ENCODE measurements around the gene CDKN3. TPM values are rescaled to one million over a fixed set of nuclear protein-coding genes. Genes with fewer than 3 reads are reported as not detected.
"Not testable (repeated sequence)": the region's sequence is repeated elsewhere in the genome, so short reads cannot be mapped to it uniquely, and the experiment has no call there.

The CDKN3 gene
- total RNA-seq, 1 donor: 0.52 TPM

- H3K9me3 ChIP-seq (ENCODE audit: low read depth, low read length): no peaks in the 10 kb centered on the region
- H3K4me3 ChIP-seq (ENCODE audit: low read length): no peak overlapping the region
- H3K4me1 ChIP-seq (ENCODE audit: insufficient read depth, low read length): no peaks in the 10 kb centered on the region
- H3K27me3 ChIP-seq (ENCODE audit: insufficient read depth, low read length): no peaks in the 10 kb centered on the region
These were observed 33.9 kb upstream of the CDKN3 start for GRCh38 chr14:54362759-54363437.

DNA sequence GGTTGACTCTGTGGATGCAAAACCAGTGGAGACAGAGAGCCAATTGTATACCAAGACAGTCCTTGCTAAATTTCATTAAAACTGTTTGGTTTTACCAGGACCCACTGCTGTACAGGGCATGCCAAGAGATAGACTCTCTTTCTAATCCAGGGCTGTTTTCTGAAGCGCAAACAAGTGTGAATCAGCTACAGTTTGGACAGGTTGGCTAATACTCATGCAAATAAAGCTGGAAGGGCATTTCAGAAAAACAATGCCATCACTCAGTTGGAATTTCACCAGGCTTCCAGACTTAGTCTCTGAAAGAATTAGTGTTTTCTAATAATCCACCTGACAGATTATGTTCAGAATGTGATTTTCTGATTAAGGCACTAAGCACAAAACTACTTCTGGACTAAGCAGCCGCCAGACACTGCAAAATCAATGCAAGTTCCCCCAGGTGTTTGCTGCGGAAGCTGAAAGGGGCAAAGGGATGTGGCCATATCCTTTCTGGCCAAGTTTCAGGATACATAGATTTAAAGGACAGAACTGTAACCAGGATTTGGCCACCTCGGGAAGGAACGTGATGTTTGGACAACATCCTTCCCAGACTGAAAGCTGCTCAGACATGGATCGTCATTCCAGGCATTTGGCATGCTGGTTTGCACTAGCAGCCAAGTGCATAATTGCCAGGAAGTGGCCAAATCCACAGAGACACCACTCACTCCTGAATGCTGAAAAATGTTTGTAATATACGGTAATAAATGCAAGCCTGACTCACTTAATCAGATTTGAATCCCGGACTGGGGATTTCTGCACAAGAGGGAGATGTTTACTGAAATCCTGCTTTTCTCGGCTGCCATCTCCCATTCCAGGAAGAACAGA is 32.0 kb upstream of the CDKN3 start:
- Histone ChIP-seq H3K4me3 (ENCODE audit: low read length) (no peak overlapping the region), H3K9me3 (ENCODE audit: low read depth, low read length) (no peaks in the 10 kb centered on the region), H3K4me1 (ENCODE audit: insufficient read depth, low read length) (no peaks in the 10 kb centered on the region)

DNA sequence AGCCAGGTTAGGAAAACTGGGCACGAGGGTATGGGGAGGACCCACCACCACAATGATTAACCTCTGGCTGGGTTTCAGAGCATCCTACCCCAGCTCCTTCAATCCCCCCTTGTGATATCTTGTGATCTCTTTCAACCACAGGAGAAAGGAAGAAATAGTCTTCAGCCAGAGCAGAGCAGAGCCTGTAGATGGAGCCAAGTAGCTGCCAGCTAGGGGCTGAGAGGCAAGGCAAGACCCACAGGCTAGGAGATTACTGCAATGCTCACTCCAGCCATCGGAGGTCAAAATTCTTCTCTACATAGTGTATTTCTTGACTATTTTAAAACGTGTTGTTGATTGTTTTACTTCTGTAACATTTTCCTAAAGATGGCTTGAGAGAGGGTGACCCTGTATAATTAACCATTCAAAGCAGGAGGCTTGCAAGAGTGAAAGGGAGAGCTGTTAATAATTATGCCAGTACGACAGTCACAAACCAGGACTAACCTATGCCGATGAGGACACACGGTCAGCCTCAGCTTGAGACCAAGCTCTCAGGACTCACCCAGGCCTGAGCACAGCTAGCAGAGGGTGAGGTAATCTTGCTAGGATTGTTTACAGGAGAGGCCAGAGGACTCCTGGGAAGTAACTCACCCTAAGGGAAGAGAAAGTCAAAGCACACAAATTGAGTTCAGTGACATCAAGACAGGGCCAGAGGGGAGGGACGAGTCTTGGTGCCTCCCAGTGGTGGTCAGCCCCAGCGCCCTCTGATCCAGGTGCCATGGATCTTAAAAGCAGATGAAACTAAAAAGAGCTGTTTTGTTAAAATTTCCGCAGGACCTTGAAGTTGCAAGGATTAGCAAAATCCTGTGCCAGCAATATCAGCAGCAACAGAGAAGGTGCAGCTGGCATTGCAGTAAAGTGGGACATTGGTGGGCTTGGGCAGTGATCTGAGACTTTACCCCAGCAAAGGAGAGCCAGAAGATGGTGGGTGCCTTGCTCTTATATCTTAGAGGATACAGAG is 29.8 kb upstream of the CDKN3 start:
- Histone ChIP-seq H3K4me1 (ENCODE audit: insufficient read depth, low read length) (no peaks in the 10 kb centered on the region), H3K9me3 (ENCODE audit: low read depth, low read length) (no peaks in the 10 kb centered on the region), H3K27me3 (ENCODE audit: insufficient read depth, low read length) (no peaks in the 10 kb centered on the region), H3K4me3 (ENCODE audit: low read length) (no peak overlapping the region)

More for the DNA sequence above, 32.0 kb upstream of the CDKN3 start:
- H3K27me3 ChIP-seq (ENCODE audit: insufficient read depth, low read length): no peaks in the 10 kb centered on the region

- H3K27me3 ChIP-seq (ENCODE audit: insufficient read depth, low read length): no peaks in the 10 kb centered on the region
- H3K4me1 ChIP-seq (ENCODE audit: insufficient read depth, low read length): no peaks in the 10 kb centered on the region
- no peaks in the 10 kb centered on the region for H3K9me3 ChIP-seq (ENCODE audit: low read depth, low read length)
- no peak overlapping the region for H3K4me3 ChIP-seq (ENCODE audit: low read length)
These were observed 28.5 kb upstream of the CDKN3 start for GRCh38 chr14:54368291-54368690.

GRCh38 chr14:54369343-54369742 is 27.5 kb upstream of the CDKN3 start:
- H3K4me1 ChIP-seq (ENCODE audit: insufficient read depth, low read length): no peaks in the 10 kb centered on the region
- H3K4me3 ChIP-seq (ENCODE audit: low read length): no peak overlapping the region

DNA sequence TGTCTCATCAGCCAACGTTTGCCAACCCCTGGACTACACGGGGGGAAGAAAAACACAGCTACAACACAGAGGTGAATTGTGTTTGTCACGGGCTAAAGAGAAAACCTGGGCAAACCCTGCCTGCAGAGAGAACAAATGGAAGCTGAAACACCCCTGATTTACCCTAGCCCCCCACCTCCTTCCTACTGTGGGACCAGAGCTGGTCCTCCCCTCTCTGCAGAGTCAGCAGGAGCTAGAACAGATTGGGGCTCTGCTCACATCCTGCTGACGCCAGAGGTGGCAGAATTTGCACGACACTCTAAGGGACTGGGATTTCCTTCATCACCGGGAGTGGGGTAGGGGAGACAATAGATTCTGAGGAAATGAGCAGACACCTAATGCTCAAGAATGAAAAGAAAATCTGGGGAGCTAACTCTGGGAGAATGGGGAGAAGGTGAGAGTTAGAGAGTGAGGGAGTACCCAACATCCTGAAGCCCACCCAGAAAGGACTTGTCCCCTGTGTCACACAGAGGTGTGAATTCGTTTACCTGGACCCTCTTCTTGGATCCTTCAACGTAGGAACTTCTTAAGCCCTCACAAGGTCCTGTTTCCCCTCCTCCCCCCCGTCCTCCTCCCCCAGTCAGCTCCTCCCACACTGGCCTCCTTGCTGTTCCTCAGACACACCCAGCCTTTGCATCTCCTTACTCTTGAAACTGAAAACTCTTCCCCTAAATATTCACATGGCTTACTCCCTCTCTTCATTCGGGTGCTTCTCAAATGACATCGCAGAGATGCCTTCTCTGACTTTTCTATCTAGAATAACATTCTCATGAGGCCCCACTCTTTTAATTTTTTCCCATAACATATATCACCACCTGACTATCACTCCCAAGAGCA is 26.2 kb upstream of the CDKN3 start:
- no peaks in the 10 kb centered on the region for H3K4me1 ChIP-seq (ENCODE audit: insufficient read depth, low read length)
- no peaks in the 10 kb centered on the region for H3K9me3 ChIP-seq (ENCODE audit: low read depth, low read length)
- H3K4me3 ChIP-seq (ENCODE audit: low read length): no peak overlapping the region
- H3K27me3 ChIP-seq (ENCODE audit: insufficient read depth, low read length): no peaks in the 10 kb centered on the region

More at GRCh38 chr14:54369343-54369742, 27.5 kb upstream of the CDKN3 start:
- no peaks in the 10 kb centered on the region for H3K27me3 ChIP-seq (ENCODE audit: insufficient read depth, low read length)
- no peaks in the 10 kb centered on the region for H3K9me3 ChIP-seq (ENCODE audit: low read depth, low read length)

GRCh38 chr14:54374117-54374884 is 22.5 kb upstream of the CDKN3 start:
- Histone ChIP-seq H3K9me3 (ENCODE audit: low read depth, low read length) (no peaks in the 10 kb centered on the region), H3K4me3 (ENCODE audit: low read length) (no peak overlapping the region), H3K27me3 (ENCODE audit: insufficient read depth, low read length) (no peaks in the 10 kb centered on the region), H3K4me1 (ENCODE audit: insufficient read depth, low read length) (no peaks in the 10 kb centered on the region)

- Histone ChIP-seq H3K9me3 (ENCODE audit: low read depth, low read length) (no peaks in the 10 kb centered on the region), H3K4me1 (ENCODE audit: insufficient read depth, low read length) (no peaks in the 10 kb centered on the region), H3K4me3 (ENCODE audit: low read length) (no peak overlapping the region), H3K27me3 (ENCODE audit: insufficient read depth, low read length) (no peaks in the 10 kb centered on the region)
These were observed 19.3 kb upstream of the CDKN3 start for GRCh38 chr14:54377501-54377900.

- not testable (repeated sequence) for H3K9me3 ChIP-seq (ENCODE audit: low read depth, low read length); H3K4me3 ChIP-seq (ENCODE audit: low read length); H3K4me1 ChIP-seq (ENCODE audit: insufficient read depth, low read length)
These were observed 17.9 kb upstream of the CDKN3 start for GRCh38 chr14:54378893-54379292.

DNA sequence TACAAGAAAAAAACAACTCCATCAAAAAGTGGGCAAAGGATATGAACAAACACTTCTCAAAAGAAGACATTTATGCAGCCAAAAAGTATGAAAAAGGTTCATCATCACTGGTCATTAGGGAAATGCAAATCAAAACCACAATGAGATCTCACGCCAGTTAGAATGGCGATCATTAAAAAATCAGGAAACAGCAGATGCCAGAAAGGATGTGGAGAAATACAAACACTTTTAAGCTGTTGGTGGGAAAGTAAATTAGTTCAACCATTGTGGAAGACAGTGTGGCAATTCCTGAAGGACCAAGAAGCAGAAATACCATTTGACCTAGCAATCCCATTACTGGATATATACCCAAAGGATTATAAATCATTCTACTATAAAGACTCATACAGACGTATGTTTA is 16.2 kb upstream of the CDKN3 start:
- not testable (repeated sequence) for H3K4me1 ChIP-seq (ENCODE audit: insufficient read depth, low read length); H3K4me3 ChIP-seq (ENCODE audit: low read length); H3K9me3 ChIP-seq (ENCODE audit: low read depth, low read length)

More at GRCh38 chr14:54378893-54379292, 17.9 kb upstream of the CDKN3 start:
- H3K27me3 ChIP-seq (ENCODE audit: insufficient read depth, low read length): not testable (repeated sequence)

DNA sequence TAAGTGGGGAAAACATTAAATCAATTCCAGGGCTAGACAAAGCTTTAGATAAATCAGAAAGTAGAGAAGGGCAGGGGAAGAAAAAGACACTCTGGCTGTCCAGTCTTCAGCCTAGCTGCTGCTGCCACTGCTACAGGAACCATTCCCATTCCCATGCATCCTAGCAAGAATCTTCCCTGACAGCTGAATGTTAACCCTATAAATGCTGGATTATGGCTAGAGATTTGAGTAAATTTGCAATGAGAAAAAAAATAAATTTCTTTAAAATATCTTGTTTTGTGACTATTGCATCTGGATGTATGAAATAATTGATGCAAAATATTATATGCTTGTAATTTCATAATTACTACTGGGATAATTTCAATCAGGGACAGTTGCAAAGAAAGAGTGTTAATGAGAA is 15.0 kb upstream of the CDKN3 start:
- H3K4me1 ChIP-seq (ENCODE audit: insufficient read depth, low read length): no peaks in the 10 kb centered on the region
- no peaks in the 10 kb centered on the region for H3K9me3 ChIP-seq (ENCODE audit: low read depth, low read length)
- no peaks in the 10 kb centered on the region for H3K27me3 ChIP-seq (ENCODE audit: insufficient read depth, low read length)
- H3K4me3 ChIP-seq (ENCODE audit: low read length): no peak overlapping the region

More for the DNA sequence above, 16.2 kb upstream of the CDKN3 start:
- H3K27me3 ChIP-seq (ENCODE audit: insufficient read depth, low read length): not testable (repeated sequence)

GRCh38 chr14:54383835-54384234 is 13.0 kb upstream of the CDKN3 start:
- H3K27me3 ChIP-seq (ENCODE audit: insufficient read depth, low read length): no peaks in the 10 kb centered on the region
- H3K4me1 ChIP-seq (ENCODE audit: insufficient read depth, low read length): no peaks in the 10 kb centered on the region

DNA sequence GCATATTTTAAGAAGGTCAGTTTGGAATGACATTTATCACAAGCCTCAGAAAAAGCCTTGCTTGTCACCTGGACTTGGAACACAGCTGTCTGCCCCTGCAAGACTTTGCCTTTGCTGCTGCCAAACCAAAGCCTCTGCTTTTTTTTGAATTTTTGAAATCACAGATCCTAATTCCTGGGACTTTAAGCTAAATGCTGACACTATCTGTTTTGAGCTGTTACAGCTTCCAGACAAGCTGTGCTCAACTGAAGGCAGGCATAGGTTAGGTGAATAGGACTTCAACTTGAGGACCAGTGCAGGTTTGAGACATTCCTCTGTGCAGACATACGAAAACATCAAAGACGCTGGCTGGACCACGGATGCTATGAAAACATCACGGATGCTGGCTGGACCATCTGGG is 11.3 kb upstream of the CDKN3 start:
- Histone ChIP-seq H3K4me1 (ENCODE audit: insufficient read depth, low read length) (no peaks in the 10 kb centered on the region), H3K27me3 (ENCODE audit: insufficient read depth, low read length) (no peaks in the 10 kb centered on the region), H3K9me3 (ENCODE audit: low read depth, low read length) (no peaks in the 10 kb centered on the region), H3K4me3 (ENCODE audit: low read length) (no peak overlapping the region)

More at GRCh38 chr14:54383835-54384234, 13.0 kb upstream of the CDKN3 start:
- Histone ChIP-seq H3K4me3 (ENCODE audit: low read length) (no peak overlapping the region), H3K9me3 (ENCODE audit: low read depth, low read length) (no peaks in the 10 kb centered on the region)

Measured in mononuclear cell (primary cell).